Right ventricle myocardium inferior (tissue), 1 donor: ENCODE results near the gene PLLP. TPM values are rescaled to one million over a fixed set of nuclear protein-coding genes. Genes with fewer than 3 reads are reported as not detected.

ENCODE experiments used
- ATAC-seq: fragments of 200-7000 bp; cut with Tn5 transposase; one replicate; pipeline ENCODE4 v1.9.1; 2020; ENCODE audit warnings: mild to moderate bottlenecking, moderate library complexity
- DNase-seq: peaks from one replicate; pipeline ENCODE4 v3.0.0; 2021; ENCODE audit errors: missing footprints
- intact Hi-C: fragments of 100-400 bp; cut with DNase I; formaldehyde crosslinking; loops from one replicate; pipeline ENCODE4 v1.11.0; 2022
- total RNA-seq: library from RNA; stranded (reverse); fragmentation: NEBNext Ultra II Directional; extraction: Animal tissue kit (Norgen Biotek cat#: 25700); gene quantifications from one replicate; pipeline ENCODE4 v1.2.1, GENCODE V29; 2021
- donor health status: DM: no; HTN: yes; CAD: no; lungs with severe emphysema.

The PLLP gene
- total RNA-seq, 1 donor from 2014 or later = 3.4 TPM

- no peak for ATAC-seq
- intact Hi-C loops = loop anchor here (5.0 kb wide), 1 partner anchor 233 kb away; the partner anchor contains the start of gene CCDC102A
- no peak for DNase-seq
Measured at GRCh38 chr16:57304169-57305061, 19.9 kb upstream of the PLLP start.

GRCh38 chr16:57303910-57304168 is 19.4 kb upstream of the PLLP start:
- intact Hi-C loops = loop anchor here (2.0 to 5.0 kb wide), 2 partner anchors 69 to 233 kb away; partner anchors contain the start of genes CCDC102A and CX3CL1
- ATAC-seq = no peak
- no peak for DNase-seq

- intact Hi-C loops = loop anchor here (2.0 to 5.0 kb wide), 2 partner anchors 70 to 234 kb away; partner anchors contain the start of genes CCDC102A and CX3CL1
Measured at GRCh38 chr16:57303021-57303909, 18.8 kb upstream of the PLLP start.

GRCh38 chr16:57301126-57301817 is 16.8 kb upstream of the PLLP start:
- intact Hi-C loops = loop anchor here (2.0 to 5.0 kb wide), 2 partner anchors 218 to 236 kb away; partner anchors contain the start of gene CCDC102A
- ATAC-seq (no peak), DNase-seq (no peak)

More at GRCh38 chr16:57303021-57303909, 18.8 kb upstream of the PLLP start:
- ATAC-seq (no peak), DNase-seq (no peak)

GRCh38 chr16:57300387-57301125 is 16.1 kb upstream of the PLLP start:
- DNase-seq (peak; percentile 99), ATAC-seq (peak; percentile 97)
- intact Hi-C loops = loop anchor here (1.0 to 5.0 kb wide), 3 partner anchors 117 to 237 kb away; partner anchors contain the start of gene CCDC102A

GRCh38 chr16:57299719-57300386 is 15.4 kb upstream of the PLLP start:
- intact Hi-C loops = loop anchor here (1.0 to 5.0 kb wide), 5 partner anchors 55 to 237 kb away; partner anchors contain the start of genes ARL2BP and CCDC102A
- DNase-seq (peak; percentile 91), ATAC-seq (peak; percentile 86)

- intact Hi-C loops = loop anchor here (1.0 to 2.0 kb wide), 2 partner anchors 54 to 112 kb away; partner anchors contain the start of gene ARL2BP
- ATAC-seq = peak; percentile 18
- no peak for DNase-seq
Measured at GRCh38 chr16:57299009-57299718, 14.7 kb upstream of the PLLP start.

- intact Hi-C loops = loop anchor here (2.0 kb wide), 1 partner anchor 53 kb away; the partner anchor contains the start of gene ARL2BP
- no peak for ATAC-seq
Measured at GRCh38 chr16:57297856-57298255, 13.4 kb upstream of the PLLP start.

GRCh38 chr16:57289391-57290257 is 5.2 kb upstream of the PLLP start:
- DNase-seq = no peak
- intact Hi-C loops = no loop called here
- no peak for ATAC-seq

More at GRCh38 chr16:57297856-57298255, 13.4 kb upstream of the PLLP start:
- DNase-seq = no peak

GRCh38 chr16:57285379-57285778 is 907 bp upstream of the PLLP start:
- no peak for DNase-seq
- no peak for ATAC-seq
- intact Hi-C loops = no loop called here

GRCh38 chr16:57284952-57285363 is 486 bp upstream of the PLLP start:
- intact Hi-C loops = no loop called here
- DNase-seq (no peak), ATAC-seq (peak; percentile 41)

GRCh38 chr16:57283959-57284208 is 588 bp downstream of the PLLP start:
- DNase-seq (no peak), ATAC-seq (peak; percentile 8)
- intact Hi-C loops = no loop called here

GRCh38 chr16:57283214-57283958 is 1.1 kb downstream of the PLLP start:
- DNase-seq (no peak), ATAC-seq (no peak)
- intact Hi-C loops = no loop called here

- intact Hi-C loops = no loop called here
- no peak for DNase-seq
- no peak for ATAC-seq
Measured at GRCh38 chr16:57282510-57283213, 1.8 kb downstream of the PLLP start.

- intact Hi-C loops = no loop called here
- DNase-seq (no peak), ATAC-seq (no peak)
Measured at GRCh38 chr16:57281791-57282190, 2.7 kb downstream of the PLLP start.
